Stomach (tissue), 9 donors: ENCODE results near the gene REG1A. TPM values are rescaled to one million over a fixed set of nuclear protein-coding genes. Genes with fewer than 3 reads are reported as not detected.

Experiments
- DNase-seq, 2 donors: peaks; one replicate each; pipeline versions ENCODE4 v3.0.0 to v3.0.0-alpha.2; 2013 to 2019
- H3K27ac ChIP-seq, 5 donors: fragments of 200-600 bp in 4 of 5; sonication (generic) in 4 of 5; one replicate each; pipeline ENCODE4 v1.5.1; 2013 to 2019; ENCODE audit warnings: mild to moderate bottlenecking in 1 of 5, moderate library complexity in 1 of 5
- H3K27me3 ChIP-seq, 3 donors: fragments of 200-600 bp; sonication (generic); one replicate each; pipeline ENCODE4 v1.5.1; 2017 to 2019; ENCODE audit warnings: mixed run types in 1 of 3
- H3K36me3 ChIP-seq, 4 donors: fragments of 200-600 bp; sonication (generic); 1 replicate in 3 of 4; 2 replicates in 1 of 4; pipeline ENCODE4 v1.5.1; 2016 to 2019
- H3K4me1 ChIP-seq, 4 donors: fragments of 200-600 bp; sonication (generic); one replicate each; pipeline ENCODE4 v1.5.1; 2016 to 2019
- H3K4me3 ChIP-seq, 4 donors: fragments of 200-600 bp; sonication (generic) in 3 of 4; one replicate each; pipeline ENCODE4 v1.5.1; 2016 to 2019; ENCODE audit warnings: mild to moderate bottlenecking in 1 of 4
- H3K9me3 ChIP-seq, 4 donors: fragments of 200-600 bp; sonication (generic); one replicate each; pipeline ENCODE4 v1.5.1; 2016 to 2019
- CTCF ChIP-seq, 7 experiments: fragments of 450-650 bp in 4 of 7; fragments of 200-600 bp in 3 of 7; sonication (generic) in 3 of 7; IDR thresholded peaks; one replicate each; pipeline ENCODE4 v1.5.1; 2016 to 2019; ENCODE audit warnings: antibody characterized with exemption in 7 of 7, control low read depth in 2 of 7, mild to moderate bottlenecking in 1 of 7
- EP300 ChIP-seq: sonication (generic); formaldehyde crosslinking; IDR thresholded peaks from one replicate; pipeline ENCODE4 v1.6.1; 2017; ENCODE audit warnings: antibody characterized with exemption
- POLR2A ChIP-seq, 4 donors: fragments of 450-650 bp; IDR thresholded peaks; one replicate each; pipeline ENCODE4 v1.6.1; 2016; ENCODE audit warnings: antibody characterized with exemption in 4 of 4, control low read depth in 2 of 4, mild to moderate bottlenecking in 1 of 4, moderate library complexity in 1 of 4
- POLR2AphosphoS5 ChIP-seq, 3 donors: sonication (generic); formaldehyde crosslinking; IDR thresholded peaks; one replicate each; pipeline ENCODE4 v1.6.1; 2016; ENCODE audit warnings: antibody characterized with exemption in 3 of 3
- WGBS, 5 donors: extraction: QIAGEN DNeasy Blood & Tissue Kit in 3 of 5; methylation state at CpG; one replicate each; pipeline versions ENCODE4 v1.1.5 to v1.1.7; 2013 to 2018; 5-methylcytosine and 5-hydroxymethylcytosine counted together
- intact Hi-C: fragments of 100-400 bp; cut with DNase I; formaldehyde crosslinking; loops from one replicate; pipeline ENCODE4 v1.15.1; 2023; ENCODE audit warnings: low total_unique reads
- polyA plus RNA-seq, 3 donors: library from polyadenylated mRNA; stranded (reverse); fragments of 200-250 nt; gene quantifications; one replicate each; pipeline ENCODE4 v1.2.3, GENCODE V29; 2013
- total RNA-seq, 5 donors: library from RNA; depleted of rRNA; stranded (reverse); fragments of >200 nt; gene quantifications; one replicate each; pipeline versions ENCODE4 v1.1.0 to v1.2.3, GENCODE V29; 2014 to 2016
- donor health status: healthy with polysubstance abuse.
- donor health status: Bipolar disorder and iron deficiency.
- donor health status: healthy.

Gene REG1A
- total and polyA plus RNA-seq, 8 donors = 2.3 to 3,714 (median 462) TPM; not detected in 1

- H3K36me3 ChIP-seq = no peaks in the 10 kb centered on the region
- H3K4me3 ChIP-seq = no peak within 1 kb of the TSS
- TF ChIP-seq CTCF (IDR thresholded peaks at IDR 0.05) = no peak
- no peak for TF ChIP-seq POLR2AphosphoS5 (IDR thresholded peaks at IDR 0.05)
- TF ChIP-seq EP300 = no peak
- no peak for TF ChIP-seq POLR2A (IDR thresholded peaks at IDR 0.05)
- H3K9me3 ChIP-seq = peaks cover 0 to 7% (median 0%) of the 10 kb centered on the region in 4 donors
- intact Hi-C loops = no loop called here
- H3K4me1 ChIP-seq = peaks cover 0 to 7% (median 0%) of the 10 kb centered on the region in 4 donors
- H3K27ac ChIP-seq = peak within 1 kb of the TSS in 1 of 5 donors; percentile 8
- DNase-seq = no peak
- no peaks in the 10 kb centered on the region for H3K27me3 ChIP-seq
These were observed 39.4 kb downstream of the REG1A start, which contains the start of gene REG3A for GRCh38 chr2:79159653-79160052. Gene REG3A, minus strand, starts transcription at chr2:79159753. Its CDS starts 348 bp downstream, at chr2:79159405.

- no peak overlapping the region for H3K27ac ChIP-seq
- H3K9me3 ChIP-seq = no peaks in the 10 kb centered on the region
- no peaks in the 10 kb centered on the region for H3K36me3 ChIP-seq
- TF ChIP-seq CTCF (IDR thresholded peaks at IDR 0.05) = no peak
- TF ChIP-seq POLR2A (IDR thresholded peaks at IDR 0.05) = no peak
- no peak for TF ChIP-seq EP300
- no peak for TF ChIP-seq POLR2AphosphoS5 (IDR thresholded peaks at IDR 0.05)
- DNase-seq = no peak
- 22 to 29% (median 26%) methylated on average over 2 of the region's 2 CpGs for WGBS, 5 donors
- no peak overlapping the region for H3K4me3 ChIP-seq
- H3K27me3 ChIP-seq = no peaks in the 10 kb centered on the region
- H3K4me1 ChIP-seq = peaks cover 0 to 7% (median 0%) of the 10 kb centered on the region in 4 donors
- intact Hi-C loops = no loop called here
These were observed 41.8 kb downstream of the REG1A start for GRCh38 chr2:79162132-79162531.

GRCh38 chr2:79162801-79163200, 42.5 kb downstream of the REG1A start:
- no peak for DNase-seq
- H3K4me3 ChIP-seq = no peak overlapping the region
- no peaks in the 10 kb centered on the region for H3K9me3 ChIP-seq
- 37 to 58% (median 45%) methylated on average over 1 of the region's 1 CpG for WGBS, 5 donors
- intact Hi-C loops = no loop called here
- peaks cover 0 to 7% (median 0%) of the 10 kb centered on the region in 4 donors for H3K4me1 ChIP-seq
- TF ChIP-seq CTCF (IDR thresholded peaks at IDR 0.05) (no peak), POLR2AphosphoS5 (IDR thresholded peaks at IDR 0.05) (no peak), POLR2A (IDR thresholded peaks at IDR 0.05) (no peak), EP300 (no peak)
- no peak overlapping the region for H3K27ac ChIP-seq
- no peaks in the 10 kb centered on the region for H3K36me3 ChIP-seq
- H3K27me3 ChIP-seq = no peaks in the 10 kb centered on the region

GRCh38 chr2:79171348-79171958, 51.2 kb downstream of the REG1A start:
- TF ChIP-seq POLR2A (IDR thresholded peaks at IDR 0.05) (no peak), POLR2AphosphoS5 (IDR thresholded peaks at IDR 0.05) (no peak), EP300 (no peak), CTCF (IDR thresholded peaks at IDR 0.05) (no peak)
- H3K27me3 ChIP-seq = no peaks in the 10 kb centered on the region
- DNase-seq = no peak
- intact Hi-C loops = no loop called here
- no peaks in the 10 kb centered on the region for H3K36me3 ChIP-seq
- H3K4me1 ChIP-seq = no peaks in the 10 kb centered on the region
- WGBS, 5 donors = 59 to 66% (median 63%) methylated on average over 2 of the region's 2 CpGs
- H3K9me3 ChIP-seq = no peaks in the 10 kb centered on the region
- no peak overlapping the region for H3K4me3 ChIP-seq
- H3K27ac ChIP-seq = no peak overlapping the region

Other genes with a start within 250 kb of the REG1A start
- not detected for gene REG3G, start 94.8 kb upstream of the REG1A start, total RNA-seq
- 1 to 10 TPM in 1 of 3 donors, under 1 TPM in 1, not detected in 1; 0.40 to 6.9 TPM for gene REG3G, start 94.8 kb upstream of the REG1A start, polyA plus RNA-seq
- gene REG1B, start 32.5 kb upstream of the REG1A start, total RNA-seq = not detected
- 10 to 100 TPM in 1 of 3 donors, 1 to 10 TPM in 2; 1.7 to 52.9 (median 6.2) TPM for gene REG1B, start 32.5 kb upstream of the REG1A start, polyA plus RNA-seq
- gene REG3A, start 39.3 kb downstream of the REG1A start, total RNA-seq = 100 to 1,000 TPM in 1 of 5 donors, 1 to 10 TPM in 2, not detected in 2; 3.1 to 381 (median 9.8) TPM
- 100 to 1,000 TPM in 1 of 3 donors, 10 to 100 TPM in 1, 1 to 10 TPM in 1; 4.4 to 120 (median 73.4) TPM for gene REG3A, start 39.3 kb downstream of the REG1A start, polyA plus RNA-seq